A549 (cell line): ENCODE data around the gene GRM4.

Experiments
- BHLHE40 ChIP-seq: IDR thresholded peaks from 2 replicates; pipeline ENCODE4 v1.6.1; 2012; ENCODE audit warnings: low read depth, low read length, inconsistent platforms
- EP300 ChIP-seq, 2 experiments: fragments of >200 bp; sonication (Bioruptor Twin); formaldehyde crosslinking; IDR thresholded peaks; 2 replicates in 1 of 2; 3 replicates in 1 of 2; pipeline ENCODE4 v1.6.1; 2016 to 2017
- ESRRA ChIP-seq: fragments of 150-350 bp; IDR thresholded peaks from 2 replicates; pipeline ENCODE4 v1.6.1; 2014; ENCODE audit warnings: mild to moderate bottlenecking, low read length, borderline replicate concordance
- HOXB13 ChIP-seq: fragments of 250-450 bp; sonication (Bioruptor Pico); IDR thresholded peaks from 2 replicates; pipeline ENCODE4 v1.5.0; 2020; ENCODE audit warnings: low read depth, mild to moderate bottlenecking, moderate library complexity
- JUN ChIP-seq, 2 experiments: fragments of >200 bp; sonication (Bioruptor Twin); formaldehyde crosslinking; IDR thresholded peaks; 2 replicates in 1 of 2; 3 replicates in 1 of 2; pipeline ENCODE4 v1.6.1; 2016 to 2017
- KDM1A ChIP-seq: fragments of 200-600 bp; sonication (generic); IDR thresholded peaks from 2 replicates; pipeline ENCODE4 v1.6.1; 2016; ENCODE audit warnings: low read depth, mild to moderate bottlenecking
- RFX5 ChIP-seq: fragments of 450-650 bp; IDR thresholded peaks from 2 replicates; pipeline ENCODE4 v1.7.1; 2014; ENCODE audit warnings: antibody characterized with exemption, mild to moderate bottlenecking, moderate library complexity
- ZFP36 ChIP-seq: fragments of 450-650 bp; IDR thresholded peaks from 2 replicates; pipeline ENCODE4 v1.6.1; 2014; ENCODE audit warnings: borderline replicate concordance; ENCODE audit not compliant: partially characterized antibody
- TF ChIP-seq, protein P1 (sequence below): fragments of >200 bp; sonication (Bioruptor Twin); formaldehyde crosslinking; IDR thresholded peaks from 3 replicates; pipeline ENCODE4 v1.5.1; 2016

DNA sequence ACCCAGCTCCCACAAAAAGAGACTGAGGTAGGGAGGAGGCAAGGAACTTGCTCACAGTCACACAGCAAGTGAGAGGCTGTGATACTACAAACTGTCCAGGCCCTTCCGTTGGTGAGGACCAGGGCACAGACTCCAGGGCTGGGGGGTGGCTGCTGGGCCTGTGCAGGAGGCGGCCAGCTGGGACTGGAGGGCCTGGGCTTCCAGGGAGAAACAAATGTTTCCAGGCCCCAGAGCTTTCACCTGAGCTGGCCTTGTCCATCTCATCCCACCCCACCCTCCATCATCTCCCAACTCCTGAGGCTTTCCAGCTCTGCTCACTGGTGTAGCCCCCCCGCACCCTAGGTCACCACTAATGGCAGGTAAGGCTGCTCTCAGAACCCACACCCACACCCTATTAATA lies 86.0 kb downstream of the GRM4 start:
- TF ChIP-seq KDM1A: no peak
- TF ChIP-seq ZFP36: no peak
- no peak for TF ChIP-seq JUN (IDR thresholded peaks at IDR 0.05)
- no peak for TF ChIP-seq ESRRA
- TF ChIP-seq HOXB13: no peak
- TF ChIP-seq BHLHE40: no peak
- TF ChIP-seq, protein P1, sequence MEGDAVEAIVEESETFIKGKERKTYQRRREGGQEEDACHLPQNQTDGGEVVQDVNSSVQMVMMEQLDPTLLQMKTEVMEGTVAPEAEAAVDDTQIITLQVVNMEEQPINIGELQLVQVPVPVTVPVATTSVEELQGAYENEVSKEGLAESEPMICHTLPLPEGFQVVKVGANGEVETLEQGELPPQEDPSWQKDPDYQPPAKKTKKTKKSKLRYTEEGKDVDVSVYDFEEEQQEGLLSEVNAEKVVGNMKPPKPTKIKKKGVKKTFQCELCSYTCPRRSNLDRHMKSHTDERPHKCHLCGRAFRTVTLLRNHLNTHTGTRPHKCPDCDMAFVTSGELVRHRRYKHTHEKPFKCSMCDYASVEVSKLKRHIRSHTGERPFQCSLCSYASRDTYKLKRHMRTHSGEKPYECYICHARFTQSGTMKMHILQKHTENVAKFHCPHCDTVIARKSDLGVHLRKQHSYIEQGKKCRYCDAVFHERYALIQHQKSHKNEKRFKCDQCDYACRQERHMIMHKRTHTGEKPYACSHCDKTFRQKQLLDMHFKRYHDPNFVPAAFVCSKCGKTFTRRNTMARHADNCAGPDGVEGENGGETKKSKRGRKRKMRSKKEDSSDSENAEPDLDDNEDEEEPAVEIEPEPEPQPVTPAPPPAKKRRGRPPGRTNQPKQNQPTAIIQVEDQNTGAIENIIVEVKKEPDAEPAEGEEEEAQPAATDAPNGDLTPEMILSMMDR: no peak
- no peak for TF ChIP-seq EP300 (IDR thresholded peaks at IDR 0.05)
- TF ChIP-seq RFX5: no peak
